C4-2B (cell line): Measurements from ENCODE around the gene CD69.

ENCODE experiments used
- H3K27ac ChIP-seq: fragments of 450-650 bp; 2 replicates; pipeline ENCODE4 v1.5.1; 2017
- CTCF ChIP-seq: fragments of 450-650 bp; conservative IDR thresholded peaks from 2 replicates; pipeline ENCODE4 v1.5.1; 2017; ENCODE audit warnings: mild to moderate bottlenecking
- ZFX ChIP-seq: fragments of 450-650 bp; IDR thresholded peaks from 2 replicates; pipeline ENCODE4 v1.6.1; 2017

CD69 gene

GRCh38 chr12:9781360-9781759 lies 20.7 kb upstream of the CD69 start:
- TF ChIP-seq CTCF = no peak
- TF ChIP-seq ZFX = no peak

GRCh38 chr12:9779209-9779608 lies 18.5 kb upstream of the CD69 start:
- TF ChIP-seq CTCF (no peak), ZFX (no peak)
- H3K27ac ChIP-seq = no peak overlapping the region

More at GRCh38 chr12:9781360-9781759, 20.7 kb upstream of the CD69 start:
- no peak overlapping the region for H3K27ac ChIP-seq

GRCh38 chr12:9776781-9777180 lies 16.1 kb upstream of the CD69 start:
- no peak for TF ChIP-seq CTCF
- no peak for TF ChIP-seq ZFX
- H3K27ac ChIP-seq = no peak overlapping the region

- H3K27ac ChIP-seq = no peak overlapping the region
- TF ChIP-seq CTCF = no peak
- TF ChIP-seq ZFX = no peak
Measured at GRCh38 chr12:9773216-9773877, 12.6 kb upstream of the CD69 start.

- H3K27ac ChIP-seq = no peak overlapping the region
- TF ChIP-seq CTCF (no peak), ZFX (no peak)
Measured at GRCh38 chr12:9763025-9763424, 2.3 kb upstream of the CD69 start.

GRCh38 chr12:9762369-9762768 lies 1.7 kb upstream of the CD69 start:
- H3K27ac ChIP-seq = no peak overlapping the region
- TF ChIP-seq ZFX (no peak), CTCF (no peak)

GRCh38 chr12:9761419-9761781 lies 699 bp upstream of the CD69 start:
- no peak overlapping the region for H3K27ac ChIP-seq
- TF ChIP-seq CTCF (no peak), ZFX (no peak)
